HG03066 (cell line): ENCODE measurements around the gene KLKB1.
"Not testable (repeated sequence)": the region's sequence is repeated elsewhere in the genome, so short reads cannot be mapped to it uniquely, and the experiment has no call there.

Source experiments
- ATAC-seq: cut with Tn5 transposase; IDR thresholded peaks from one replicate; pipeline ENCODE4 v1.9.1; 2021; ENCODE audit warnings: low read depth; ENCODE audit not compliant: unreplicated experiment

The KLKB1 gene

GRCh38 chr4:186260504-186261448, 33.5 kb downstream of the KLKB1 start:
- ATAC-seq, result no peak

- no peak for ATAC-seq
Observed at GRCh38 chr4:186264660-186265059, 37.4 kb downstream of the KLKB1 start.

- not testable (repeated sequence) for ATAC-seq
Observed at GRCh38 chr4:186265250-186265649, 37.9 kb downstream of the KLKB1 start.

DNA sequence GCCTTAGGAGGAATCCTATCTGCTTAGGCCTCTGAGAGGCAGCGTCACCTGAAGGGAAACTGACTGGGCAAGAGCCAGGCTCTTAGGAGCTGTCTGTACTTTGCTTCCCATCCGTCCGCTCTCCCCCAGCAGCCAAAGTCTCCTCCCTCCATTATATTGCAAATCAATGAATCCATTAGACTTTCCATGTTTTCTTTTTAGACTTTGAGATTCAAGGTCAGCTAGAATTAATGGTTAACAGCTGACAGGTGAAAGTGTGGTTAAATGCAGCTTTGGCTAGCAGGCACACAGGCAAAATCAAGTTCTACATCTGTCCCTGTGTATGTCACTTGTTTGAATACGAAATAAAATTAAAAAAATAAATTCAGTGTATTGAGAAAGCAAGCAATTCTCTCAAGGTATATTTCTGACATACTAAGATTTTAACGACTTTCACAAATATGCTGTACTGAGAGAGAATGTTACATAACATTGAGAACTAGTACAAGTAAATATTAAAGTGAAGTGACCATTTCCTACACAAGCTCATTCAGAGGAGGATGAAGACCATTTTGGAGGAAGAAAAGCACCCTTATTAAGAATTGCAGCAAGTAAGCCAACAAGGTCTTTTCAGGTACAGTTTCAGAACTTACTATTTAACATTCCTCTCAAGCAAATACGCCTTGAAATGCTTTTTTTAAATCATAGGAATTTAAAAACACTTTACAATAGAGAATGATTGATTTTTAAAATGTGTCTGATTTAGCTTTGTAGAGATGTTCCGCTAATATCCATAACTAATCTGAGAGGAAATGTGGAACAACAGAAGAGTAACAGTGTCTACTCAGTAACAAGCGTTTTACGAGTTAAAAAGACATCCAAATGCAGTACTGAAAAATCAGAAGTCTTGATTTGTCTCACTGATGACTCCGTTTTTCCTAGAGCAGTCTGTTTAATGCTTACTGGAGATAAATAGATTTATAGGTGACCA, 38.7 kb downstream of the KLKB1 start, which contains the start of gene F11:
Gene F11 (plus strand): TSS at position 507 of the 970 bp plus-strand sequence. CDS start 948 bp downstream, outside the sequence.
- no peak for ATAC-seq

DNA sequence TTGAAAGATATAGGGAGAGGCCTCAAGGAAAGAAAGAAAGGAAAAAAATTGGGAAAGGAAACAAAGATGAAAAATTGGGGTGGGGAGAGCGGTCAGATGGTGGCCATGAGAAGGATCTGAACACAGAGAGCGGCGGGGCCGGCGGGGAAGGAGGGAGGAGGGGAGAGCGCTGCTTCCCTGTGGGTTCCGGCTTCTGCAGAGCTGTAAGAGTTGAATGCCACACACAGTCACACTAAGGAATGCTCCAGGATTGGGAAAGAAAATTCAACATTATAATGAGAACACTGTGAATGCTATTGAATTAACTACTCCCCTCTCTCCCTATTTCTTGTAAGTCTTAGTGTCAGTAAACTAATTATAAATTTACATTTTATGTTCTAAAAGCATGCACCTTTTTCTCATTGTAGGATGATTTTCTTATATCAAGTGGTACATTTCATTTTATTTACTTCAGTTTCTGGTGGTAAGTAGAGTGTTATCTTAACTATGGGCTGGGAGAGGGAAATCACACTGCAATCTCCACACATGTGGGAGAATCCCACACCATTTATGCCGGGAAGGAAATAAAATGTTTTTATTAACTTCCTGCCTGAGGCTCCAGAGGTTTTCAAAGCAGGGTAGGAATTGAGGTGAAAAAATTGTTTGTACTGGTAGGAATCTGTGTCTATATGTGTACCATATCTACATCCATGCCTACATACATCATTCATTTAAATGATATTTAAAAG, 39.6 kb downstream of the KLKB1 start:
- no peak for ATAC-seq

GRCh38 chr4:186271081-186271678, 43.9 kb downstream of the KLKB1 start:
- no peak for ATAC-seq

DNA sequence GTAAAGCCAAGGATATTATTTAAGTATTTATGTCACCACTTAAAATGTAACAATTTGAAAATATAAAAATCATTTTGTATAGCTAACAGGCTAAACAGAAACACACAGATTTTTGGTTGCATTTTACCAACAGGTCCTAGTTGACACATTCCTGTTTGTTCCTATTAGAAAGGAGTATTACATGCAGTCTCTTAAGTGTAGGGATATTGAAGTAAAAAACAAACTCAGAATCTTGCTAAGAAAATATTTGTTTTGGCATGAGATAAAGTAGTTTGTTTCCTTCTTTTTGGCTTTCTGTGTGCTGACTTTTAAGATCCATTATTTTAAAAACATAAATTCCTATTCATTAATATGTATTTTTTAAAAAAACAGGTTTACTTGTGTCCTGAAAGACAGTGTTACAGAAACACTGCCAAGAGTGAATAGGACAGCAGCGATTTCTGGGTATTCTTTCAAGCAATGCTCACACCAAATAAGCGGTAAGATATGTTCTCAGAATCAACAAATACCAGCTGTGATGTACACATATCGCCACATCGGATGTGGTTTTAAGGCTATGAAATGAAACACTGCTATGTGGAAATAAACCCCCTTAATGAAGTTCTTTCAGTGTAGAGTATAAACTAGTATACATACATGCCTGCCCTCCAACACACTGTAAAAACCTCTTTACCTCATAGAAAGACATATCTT, 45.5 kb downstream of the KLKB1 start:
- ATAC-seq, result no peak

DNA sequence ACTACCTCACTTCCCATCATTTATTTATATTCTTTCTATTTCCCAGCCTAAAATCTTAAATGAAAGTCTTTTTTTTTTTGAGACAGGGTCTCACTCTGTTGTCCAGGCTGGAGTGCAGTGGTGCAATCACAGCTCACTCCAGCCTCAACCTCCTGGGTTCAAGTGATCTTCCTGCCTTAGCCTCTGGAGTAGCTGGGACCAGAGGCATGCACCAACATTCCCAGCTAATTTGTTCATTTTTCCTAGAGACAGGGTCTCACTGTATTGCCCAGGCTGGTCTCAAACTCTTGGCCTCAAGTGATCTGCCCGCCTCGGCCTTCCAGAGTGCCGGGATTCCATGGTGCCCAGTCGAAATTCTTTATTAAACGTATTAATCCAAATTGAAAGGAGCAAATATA, 46.1 kb downstream of the KLKB1 start:
- not testable (repeated sequence) for ATAC-seq

DNA sequence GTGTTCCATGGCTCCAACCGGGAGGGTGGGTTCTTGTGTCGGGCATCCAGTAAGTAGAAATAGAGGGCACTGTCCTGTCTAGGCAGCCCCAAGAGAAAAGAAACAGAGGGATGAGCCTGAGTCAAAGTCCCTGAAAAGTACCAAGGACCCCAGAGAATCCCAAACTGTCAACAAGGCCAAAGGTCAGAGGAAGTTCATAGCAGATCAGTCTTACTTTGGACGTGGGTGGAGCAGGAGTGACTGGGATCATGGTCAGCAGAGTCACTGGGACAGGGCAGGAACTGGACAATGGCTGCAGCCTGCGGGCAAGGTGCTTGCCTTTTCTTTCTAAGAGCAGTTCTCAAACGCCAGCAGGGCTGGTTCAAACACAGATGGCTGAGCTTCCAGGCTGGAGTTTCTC, 56.0 kb downstream of the KLKB1 start:
- ATAC-seq, result no peak

DNA sequence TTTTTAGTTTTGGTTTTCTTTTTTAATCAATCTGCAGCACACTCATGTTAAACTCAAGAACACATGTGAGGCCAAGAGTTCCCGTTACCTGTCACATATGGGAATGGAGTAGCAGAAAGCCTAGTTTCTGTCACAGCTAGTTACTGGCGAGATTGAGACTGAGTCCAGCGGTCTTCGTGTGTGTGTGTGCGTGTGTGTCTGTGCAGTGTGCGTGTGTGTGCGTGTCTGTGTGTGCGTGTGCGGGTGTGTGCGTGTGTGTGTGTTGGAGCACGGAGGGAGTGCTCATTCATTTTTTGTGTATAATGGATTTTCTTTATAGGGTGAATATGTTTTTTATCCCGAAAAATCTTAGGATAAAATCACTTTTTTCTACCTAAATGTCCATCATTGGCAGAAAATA, 57.8 kb downstream of the KLKB1 start:
- ATAC-seq, result no peak

GRCh38 chr4:186286581-186286980, 59.3 kb downstream of the KLKB1 start:
- ATAC-seq, result no peak

DNA sequence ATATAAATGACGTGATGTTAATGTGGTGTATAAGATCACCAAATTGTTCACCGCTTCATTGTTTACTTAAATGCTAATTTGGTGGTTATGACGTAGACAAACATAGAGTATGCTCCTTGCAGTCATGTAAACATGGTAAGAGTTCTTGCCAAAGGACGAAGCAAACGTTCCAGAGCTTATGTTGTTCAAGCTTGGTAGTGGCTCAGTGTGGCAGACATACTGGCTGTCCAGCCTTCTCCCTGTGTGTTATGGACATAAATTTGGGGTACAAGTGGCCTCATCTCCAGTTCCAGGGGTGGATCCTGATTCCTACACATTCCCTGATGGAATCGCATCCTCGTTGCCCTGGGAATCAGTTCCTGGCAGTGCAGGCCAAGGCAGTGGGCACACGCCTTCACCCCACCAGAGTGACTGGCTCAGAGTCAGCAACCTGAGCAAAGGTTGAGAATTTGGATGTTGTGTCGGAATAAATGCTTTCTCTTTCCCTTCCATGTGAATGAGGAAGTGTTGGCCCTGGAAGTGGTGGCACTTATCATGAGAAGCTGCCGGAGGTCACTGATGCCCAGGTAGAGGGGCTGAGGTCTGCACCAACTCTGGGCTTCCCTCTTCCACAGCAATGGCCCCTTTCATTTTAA, 64.1 kb downstream of the KLKB1 start:
- no peak for ATAC-seq

DNA sequence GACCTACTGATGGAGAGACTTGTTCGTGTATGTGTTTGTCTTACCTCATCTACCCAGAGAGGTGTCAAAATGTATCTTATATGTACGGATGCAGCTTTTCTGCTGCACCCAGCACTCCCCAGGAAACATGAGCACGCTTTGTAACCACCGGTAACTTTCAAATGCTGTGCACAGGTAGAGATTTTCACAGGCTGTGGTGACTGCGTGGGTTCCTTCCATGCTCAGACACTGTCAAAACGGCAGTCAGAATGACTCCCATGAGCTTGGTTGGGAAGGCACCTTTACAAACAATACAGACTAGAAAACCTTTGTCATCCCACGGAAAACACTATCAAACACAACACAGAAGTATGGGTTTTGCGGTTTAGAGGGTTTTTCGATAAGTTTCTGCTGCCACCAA, 66.9 kb downstream of the KLKB1 start:
- ATAC-seq, result no peak

- no peak for ATAC-seq
Observed at GRCh38 chr4:186296481-186296880, 69.2 kb downstream of the KLKB1 start.

- no peak for ATAC-seq
Observed at GRCh38 chr4:186297013-186297645, 69.8 kb downstream of the KLKB1 start.

- ATAC-seq, result no peak
Observed at GRCh38 chr4:186298031-186298647, 70.8 kb downstream of the KLKB1 start.

DNA sequence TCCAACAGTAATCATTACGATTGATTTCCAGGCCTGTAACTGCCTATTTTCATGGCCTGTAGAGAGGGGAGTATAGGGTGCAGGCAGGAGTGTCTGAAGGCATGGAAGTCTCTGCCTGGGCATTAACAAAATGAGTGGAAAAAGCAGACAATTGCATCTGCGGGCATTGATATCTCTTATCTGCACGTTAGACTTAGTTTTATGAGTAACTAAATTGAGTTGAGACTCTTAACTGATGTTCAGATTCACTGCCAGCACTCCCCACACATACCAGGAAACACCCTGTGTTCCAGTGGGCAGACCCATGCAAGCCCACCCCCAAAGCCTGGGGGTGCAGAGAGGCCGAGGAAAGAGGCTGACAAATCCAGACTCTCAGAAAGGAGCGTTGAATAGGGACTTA, 72.0 kb downstream of the KLKB1 start:
- no peak for ATAC-seq
